CD4-positive, alpha-beta memory T cell (primary cell): Measurements from ENCODE around the gene LCT. TPM values are rescaled to one million over a fixed set of nuclear protein-coding genes. Genes with fewer than 3 reads are reported as not detected.

Experiments used
- CTCF ChIA-PET: fragments of 350-600 bp; sonication (Branson Sonifier 250); formaldehyde crosslinking; loops from one replicate; lab custom pipeline; 2021; ENCODE audit warnings: inconsistent platforms; ENCODE audit not compliant: partially characterized antibody; lab: Charles Lee
- POLR2A ChIA-PET: fragments of 350-600 bp; sonication (Branson Sonifier 250); formaldehyde crosslinking; loops from one replicate; lab custom pipeline; 2021; ENCODE audit not compliant: partially characterized antibody; lab: Charles Lee
- DNase-seq, 5 donors: peaks; one replicate each; pipeline versions ENCODE4 v3.0.0 to v3.0.0-alpha.2; 2020 to 2022; ENCODE audit warnings: mixed read lengths in 1 of 5
- H3K27ac ChIP-seq: one replicate; pipeline ENCODE4 v1.7.0; 2013; ENCODE audit warnings: low read depth, low read length
- H3K27me3 ChIP-seq: 2 replicates; pipeline ENCODE4 v1.7.0; 2013; ENCODE audit warnings: mild to moderate bottlenecking, low read length, moderate library complexity; ENCODE audit not compliant: insufficient read depth
- H3K36me3 ChIP-seq: 2 replicates; pipeline ENCODE4 v1.7.0; 2013; ENCODE audit warnings: mild to moderate bottlenecking, low read length, moderate library complexity; ENCODE audit not compliant: insufficient read depth
- H3K4me1 ChIP-seq: 2 replicates; pipeline ENCODE4 v1.7.0; 2013; ENCODE audit warnings: mild to moderate bottlenecking, low read length, moderate library complexity; ENCODE audit not compliant: insufficient read depth
- H3K4me3 ChIP-seq, 2 donors: one replicate each; pipeline ENCODE4 v1.7.0; 2013; ENCODE audit warnings: low read length in 2 of 2, mild to moderate bottlenecking in 1 of 2
- H3K9me3 ChIP-seq, 2 donors: one replicate each; pipeline ENCODE4 v1.7.0; 2013; ENCODE audit warnings: low read length in 2 of 2, control low read depth in 1 of 2; ENCODE audit not compliant: control insufficient read depth in 1 of 2
- H3K27ac Mint-ChIP-seq, 7 donors: one replicate each; pipeline ENCODE4 v1.8.0; 2020 to 2021; ENCODE audit warnings: mixed read lengths in 7 of 7, mild to moderate bottlenecking in 6 of 7, inconsistent platforms in 3 of 7, moderate library complexity in 3 of 7
- H3K27me3 Mint-ChIP-seq, 2 donors: one replicate each; pipeline ENCODE4 v1.8.0; 2020 to 2021; ENCODE audit warnings: mixed read lengths in 2 of 2
- H3K36me3 Mint-ChIP-seq, 2 donors: one replicate each; pipeline ENCODE4 v1.8.0; 2020 to 2021; ENCODE audit warnings: mixed read lengths in 2 of 2, inconsistent platforms in 1 of 2, mild to moderate bottlenecking in 1 of 2
- H3K4me1 Mint-ChIP-seq, 4 donors: one replicate each; pipeline ENCODE4 v1.8.0; 2020 to 2021; ENCODE audit warnings: mixed read lengths in 4 of 4, mild to moderate bottlenecking in 1 of 4
- H3K4me3 Mint-ChIP-seq, 8 donors: one replicate each; pipeline ENCODE4 v1.8.0; 2020 to 2021; ENCODE audit warnings: mixed read lengths in 8 of 8, mild to moderate bottlenecking in 7 of 8, moderate library complexity in 6 of 8, inconsistent platforms in 3 of 8
- H3K9me3 Mint-ChIP-seq, 8 donors: one replicate each; pipeline ENCODE4 v1.8.0; 2020 to 2021; ENCODE audit warnings: mixed read lengths in 8 of 8, mild to moderate bottlenecking in 5 of 8, inconsistent platforms in 3 of 8, moderate library complexity in 1 of 8
- intact Hi-C: fragments of 100-400 bp; cut with micrococcal nuclease; formaldehyde crosslinking; loops from one replicate; pipeline ENCODE4 v1.15.1; 2023
- polyA plus RNA-seq, 2 donors: library from polyadenylated mRNA; unstranded; fragments of 300-500 nt; fragmentation: Illumina TruSeq; gene quantifications; one replicate each; pipeline ENCODE4 v1.2.3, GENCODE V29; 2021
- total RNA-seq, 2 experiments: library from RNA; stranded (reverse); gene quantifications; one replicate each; pipeline ENCODE4 v1.2.3, GENCODE V29; 2021

The LCT gene
- total and polyA plus RNA-seq, 4 experiments from 2014 or later: 0.06 TPM; not detected in 2

DNA sequence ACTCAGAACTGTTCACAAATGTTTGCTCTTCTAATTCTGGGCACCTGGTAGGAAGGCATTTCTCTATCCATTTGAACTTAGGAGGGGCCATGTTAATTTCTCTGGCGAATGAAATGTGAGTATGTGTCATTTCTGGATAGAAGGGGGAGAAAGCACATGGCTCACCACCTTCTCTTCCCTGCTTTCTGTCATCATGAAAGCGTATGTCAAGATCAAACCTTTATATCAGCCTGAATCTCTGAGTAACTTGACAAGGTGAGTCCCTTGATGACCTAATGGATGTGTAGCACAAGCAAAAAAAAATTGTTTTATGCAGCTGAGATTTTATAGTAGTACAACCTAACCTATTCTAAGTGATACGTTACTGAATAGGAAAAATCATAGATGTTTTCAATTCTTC is 12.1 kb upstream of the LCT start:
- Histone ChIP-seq H3K9me3 (no peaks in the 10 kb centered on the region), H3K36me3 (peaks cover 30% of the 10 kb centered on the region), H3K4me3 (no peak overlapping the region), H3K27ac (no peak overlapping the region), H3K27me3 (no peaks in the 10 kb centered on the region), H3K4me1 (no peaks in the 10 kb centered on the region)
- H3K27ac Mint-ChIP-seq: no peak overlapping the region
- POLR2A ChIA-PET: no interaction called here
- no peak overlapping the region for H3K4me3 Mint-ChIP-seq
- no peak for DNase-seq
- H3K36me3 Mint-ChIP-seq: peaks cover 47 to 71% of the 10 kb centered on the region in 2 donors
- CTCF ChIA-PET: no interaction called here
- intact Hi-C loops: no loop called here
- H3K4me1 Mint-ChIP-seq: peaks cover 0 to 2% (median 0%) of the 10 kb centered on the region in 4 donors
- no peaks in the 10 kb centered on the region for H3K9me3 Mint-ChIP-seq
- no peaks in the 10 kb centered on the region for H3K27me3 Mint-ChIP-seq

GRCh38 chr2:135845997-135846396 is 9.0 kb upstream of the LCT start:
- Histone ChIP-seq H3K27me3 (no peaks in the 10 kb centered on the region), H3K4me1 (no peaks in the 10 kb centered on the region), H3K36me3 (peaks cover 37% of the 10 kb centered on the region), H3K4me3 (no peak overlapping the region), H3K9me3 (no peaks in the 10 kb centered on the region), H3K27ac (no peak overlapping the region)
- ChIA-PET POLR2A (no interaction called here), CTCF (interaction anchor here (1.0 kb wide), 1 partner anchor 68 kb away, joined by 3 read pairs; no protein-coding TSS in a partner anchor)
- Mint-ChIP-seq H3K4me3 (no peak overlapping the region), H3K36me3 (peaks cover 59 to 69% of the 10 kb centered on the region in 2 donors), H3K9me3 (no peaks in the 10 kb centered on the region), H3K27ac (no peak overlapping the region), H3K4me1 (peaks cover 0 to 2% (median 0%) of the 10 kb centered on the region in 4 donors), H3K27me3 (no peaks in the 10 kb centered on the region)
- no peak for DNase-seq
- intact Hi-C loops: no loop called here

DNA sequence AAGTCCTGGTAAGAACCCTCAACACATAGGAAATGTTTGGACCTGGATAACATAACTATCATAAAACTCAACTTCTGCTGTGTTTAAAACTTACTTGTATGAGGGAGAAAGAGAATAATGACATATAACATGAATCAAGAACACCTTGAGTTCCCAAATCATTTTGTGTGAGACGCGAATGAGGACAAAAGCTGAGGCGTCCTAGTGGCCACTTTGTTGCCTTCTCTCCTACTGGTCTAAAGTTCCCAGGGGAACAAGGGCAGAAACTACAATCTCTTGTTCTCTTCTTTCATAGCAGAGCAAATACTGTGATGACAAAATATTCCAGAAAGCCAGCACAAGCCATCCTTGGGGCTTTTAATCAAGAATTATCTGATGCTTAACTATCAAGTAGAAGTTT is 8.3 kb upstream of the LCT start:
- peaks cover 54 to 68% of the 10 kb centered on the region in 2 donors for H3K36me3 Mint-ChIP-seq

GRCh38 chr2:135844301-135844895 is 7.4 kb upstream of the LCT start:
- Histone ChIP-seq H3K27me3 (no peaks in the 10 kb centered on the region), H3K9me3 (no peaks in the 10 kb centered on the region), H3K4me3 (no peak overlapping the region), H3K4me1 (no peaks in the 10 kb centered on the region), H3K36me3 (peaks cover 30% of the 10 kb centered on the region), H3K27ac (no peak overlapping the region)
- peaks cover 50 to 66% of the 10 kb centered on the region in 2 donors for H3K36me3 Mint-ChIP-seq
- no peaks in the 10 kb centered on the region for H3K27me3 Mint-ChIP-seq
- peaks cover 0 to 5% (median 2%) of the 10 kb centered on the region in 4 donors for H3K4me1 Mint-ChIP-seq
- no peak overlapping the region for H3K27ac Mint-ChIP-seq
- POLR2A ChIA-PET: no interaction called here
- intact Hi-C loops: no loop called here
- H3K4me3 Mint-ChIP-seq: no peak overlapping the region
- H3K9me3 Mint-ChIP-seq: no peaks in the 10 kb centered on the region
- CTCF ChIA-PET: interaction anchor here (0.7 to 1.2 kb wide), 2 partner anchors 983 to 1994 kb away, joined by 3 read pairs; no protein-coding TSS in a partner anchor
- DNase-seq: no peak

More for the DNA sequence above, 8.3 kb upstream of the LCT start:
- no peak overlapping the region for H3K27ac ChIP-seq
- ChIA-PET POLR2A (no interaction called here), CTCF (interaction anchor here (1.0 kb wide), 1 partner anchor 69 kb away, joined by 3 read pairs; no protein-coding TSS in a partner anchor)
- no peak overlapping the region for H3K27ac Mint-ChIP-seq
- H3K9me3 ChIP-seq: no peaks in the 10 kb centered on the region
- peaks cover 0 to 2% (median 1%) of the 10 kb centered on the region in 4 donors for H3K4me1 Mint-ChIP-seq
- DNase-seq: no peak
- intact Hi-C loops: no loop called here
- no peaks in the 10 kb centered on the region for H3K4me1 ChIP-seq
- H3K4me3 Mint-ChIP-seq: no peak overlapping the region
- H3K9me3 Mint-ChIP-seq: no peaks in the 10 kb centered on the region
- no peak overlapping the region for H3K4me3 ChIP-seq
- H3K27me3 Mint-ChIP-seq: no peaks in the 10 kb centered on the region
- H3K27me3 ChIP-seq: no peaks in the 10 kb centered on the region
- peaks cover 30% of the 10 kb centered on the region for H3K36me3 ChIP-seq

- peak overlapping the region in 1 of 7 donors; percentile 5 for H3K27ac Mint-ChIP-seq
- H3K9me3 Mint-ChIP-seq: no peaks in the 10 kb centered on the region
- H3K36me3 ChIP-seq: peaks cover 30% of the 10 kb centered on the region
- ChIA-PET POLR2A (no interaction called here), CTCF (interaction anchor here (0.7 to 1.2 kb wide), 2 partner anchors 982 to 1994 kb away, joined by 3 read pairs; no protein-coding TSS in a partner anchor)
- H3K36me3 Mint-ChIP-seq: peaks cover 44 to 61% of the 10 kb centered on the region in 2 donors
- no peaks in the 10 kb centered on the region for H3K27me3 Mint-ChIP-seq
- peaks cover 0 to 5% (median 2%) of the 10 kb centered on the region in 4 donors for H3K4me1 Mint-ChIP-seq
- intact Hi-C loops: no loop called here
- no peaks in the 10 kb centered on the region for H3K9me3 ChIP-seq
- H3K4me3 Mint-ChIP-seq: no peak overlapping the region
- H3K4me3 ChIP-seq: no peak overlapping the region
- H3K27me3 ChIP-seq: no peaks in the 10 kb centered on the region
- DNase-seq: no peak
- no peaks in the 10 kb centered on the region for H3K4me1 ChIP-seq
- H3K27ac ChIP-seq: no peak overlapping the region
These were observed 6.7 kb upstream of the LCT start for GRCh38 chr2:135843671-135844070.

DNA sequence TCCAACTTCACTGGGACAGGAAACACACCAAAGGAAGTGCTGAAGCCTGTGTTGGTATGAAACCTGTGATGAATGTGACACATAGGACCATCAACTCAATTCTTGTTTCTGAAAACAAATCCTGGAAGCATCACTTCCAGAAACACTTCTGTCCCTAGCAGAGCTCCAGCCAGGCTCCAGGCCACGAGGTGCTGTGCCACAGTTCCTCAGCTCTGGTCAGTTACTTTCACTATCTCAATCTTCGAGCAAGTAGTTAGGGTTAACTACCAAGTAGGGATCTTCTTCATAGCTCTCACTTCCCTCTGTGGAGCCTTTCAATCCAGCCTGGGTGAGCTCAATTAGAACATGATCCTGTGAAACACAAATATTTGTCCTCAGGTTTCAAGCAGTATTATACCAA is 3.6 kb upstream of the LCT start:
- Histone ChIP-seq H3K4me1 (no peaks in the 10 kb centered on the region), H3K9me3 (no peaks in the 10 kb centered on the region), H3K27me3 (no peaks in the 10 kb centered on the region), H3K36me3 (peaks cover 24% of the 10 kb centered on the region), H3K27ac (no peak overlapping the region), H3K4me3 (no peak overlapping the region)
- DNase-seq: no peak
- CTCF ChIA-PET: interaction anchor here (1.5 kb wide), 1 partner anchor 43 kb away, joined by 4 read pairs; no protein-coding TSS in a partner anchor
- H3K9me3 Mint-ChIP-seq: no peaks in the 10 kb centered on the region
- peak overlapping the region in 5 of 7 donors; percentile 10 to 83 (median 32) for H3K27ac Mint-ChIP-seq
- H3K36me3 Mint-ChIP-seq: peaks cover 30 to 47% of the 10 kb centered on the region in 2 donors
- H3K27me3 Mint-ChIP-seq: no peaks in the 10 kb centered on the region
- no peak overlapping the region for H3K4me3 Mint-ChIP-seq
- intact Hi-C loops: no loop called here
- POLR2A ChIA-PET: no interaction called here
- H3K4me1 Mint-ChIP-seq: peaks cover 2 to 8% (median 4%) of the 10 kb centered on the region in 4 donors

DNA sequence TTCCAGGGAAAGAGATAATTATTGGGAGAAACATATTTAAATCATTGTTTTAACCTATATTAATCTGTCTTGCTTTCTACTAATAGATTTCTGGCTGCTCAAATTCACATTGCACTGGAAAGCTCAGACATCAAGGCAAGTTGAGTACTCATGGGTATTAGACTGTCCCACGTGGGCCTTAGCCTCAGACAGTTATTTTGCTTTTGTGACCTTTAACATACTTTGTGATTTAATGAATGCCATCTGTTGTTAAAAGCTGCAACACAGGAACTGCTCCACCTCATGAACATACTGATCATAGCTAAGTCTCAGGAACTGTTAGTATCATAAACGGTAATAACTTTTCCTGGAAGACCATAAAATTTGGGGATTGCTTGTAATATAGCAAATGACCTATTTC is 2.7 kb upstream of the LCT start:
- H3K4me3 ChIP-seq: no peak overlapping the region
- ChIA-PET CTCF (interaction anchor here (1.5 kb wide), 1 partner anchor 42 kb away, joined by 4 read pairs; no protein-coding TSS in a partner anchor), POLR2A (no interaction called here)
- no peak overlapping the region for H3K27ac ChIP-seq
- Mint-ChIP-seq H3K36me3 (peaks cover 25 to 42% of the 10 kb centered on the region in 2 donors), H3K27me3 (no peaks in the 10 kb centered on the region), H3K27ac (peak overlapping the region in 1 of 7 donors; percentile 38), H3K9me3 (no peaks in the 10 kb centered on the region), H3K4me3 (no peak overlapping the region), H3K4me1 (peaks cover 4 to 9% (median 6%) of the 10 kb centered on the region in 4 donors)
- H3K27me3 ChIP-seq: no peaks in the 10 kb centered on the region
- DNase-seq: no peak
- intact Hi-C loops: no loop called here
- no peaks in the 10 kb centered on the region for H3K9me3 ChIP-seq
- H3K4me1 ChIP-seq: no peaks in the 10 kb centered on the region
- peaks cover 17% of the 10 kb centered on the region for H3K36me3 ChIP-seq
